ENCODE measurements around the gene RANBP10. TPM values are rescaled to one million over a fixed set of nuclear protein-coding genes. Genes with fewer than 3 reads are reported as not detected.

Gene RANBP10
- total and polyA plus RNA-seq, 9 of the 15 experiments (the other 6 are each of a cell fraction or from before 2014, with no cell fraction given), result 0.61 to 19.3 (median 5.9) TPM

GRCh38 chr16:67846320-67847063 is 40.1 kb upstream of the RANBP10 start, which contains the start of gene NUTF2 (continued):
- TF ChIP-seq, protein P1, sequence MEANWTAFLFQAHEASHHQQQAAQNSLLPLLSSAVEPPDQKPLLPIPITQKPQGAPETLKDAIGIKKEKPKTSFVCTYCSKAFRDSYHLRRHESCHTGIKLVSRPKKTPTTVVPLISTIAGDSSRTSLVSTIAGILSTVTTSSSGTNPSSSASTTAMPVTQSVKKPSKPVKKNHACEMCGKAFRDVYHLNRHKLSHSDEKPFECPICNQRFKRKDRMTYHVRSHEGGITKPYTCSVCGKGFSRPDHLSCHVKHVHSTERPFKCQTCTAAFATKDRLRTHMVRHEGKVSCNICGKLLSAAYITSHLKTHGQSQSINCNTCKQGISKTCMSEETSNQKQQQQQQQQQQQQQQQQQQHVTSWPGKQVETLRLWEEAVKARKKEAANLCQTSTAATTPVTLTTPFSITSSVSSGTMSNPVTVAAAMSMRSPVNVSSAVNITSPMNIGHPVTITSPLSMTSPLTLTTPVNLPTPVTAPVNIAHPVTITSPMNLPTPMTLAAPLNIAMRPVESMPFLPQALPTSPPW (CRISPR knock-in tag; IDR thresholded peaks at IDR 0.05), result peak; percentile 99
- TF ChIP-seq ZBTB40 (IDR thresholded peaks at IDR 0.05) (peak; percentile 71; the same call in 1 of the 2 replicates), ZBTB40 (CRISPR knock-in tag; IDR thresholded peaks at IDR 0.05) (no peak), ETV1 (tag; conservative IDR thresholded peaks at IDR 0.05; ENCODE audit: low read depth) (peak; percentile 85), WHSC1 (IDR thresholded peaks at IDR 0.05; ENCODE audit: low read length) (no peak), PHB2 (IDR thresholded peaks at IDR 0.05; ENCODE audit: low read depth) (no peak), POLR2H (tag; IDR thresholded peaks at IDR 0.05; ENCODE audit: low read depth) (peak; percentile 46; the same call in 1 of the 2 replicates), NCOR1 (IDR thresholded peaks at IDR 0.05) (no peak; the same call in 1 of the 2 replicates), TEAD1 (CRISPR knock-in tag; IDR thresholded peaks at IDR 0.05) (peak in 1 of 2 experiments; percentile 87; a peak in 2 of 4 replicates), ZNF764 (CRISPR knock-in tag; IDR thresholded peaks at IDR 0.05; ENCODE audit: low read depth) (no peak), POLR2A (conservative IDR thresholded peaks at IDR 0.05) (peak; percentile 72), HDAC1 (IDR thresholded peaks at IDR 0.05) (peak in 1 of 2 experiments; percentile 49; a peak in 2 of 4 replicates), CREM (IDR thresholded peaks at IDR 0.05; ENCODE audit: low read depth) (peak; percentile 87), ZNF57 (CRISPR knock-in tag; IDR thresholded peaks at IDR 0.05) (no peak), RAD51 (IDR thresholded peaks at IDR 0.05; ENCODE audit: borderline replicate concordance, low read depth) (no peak)
- TF ChIP-seq, protein P2, sequence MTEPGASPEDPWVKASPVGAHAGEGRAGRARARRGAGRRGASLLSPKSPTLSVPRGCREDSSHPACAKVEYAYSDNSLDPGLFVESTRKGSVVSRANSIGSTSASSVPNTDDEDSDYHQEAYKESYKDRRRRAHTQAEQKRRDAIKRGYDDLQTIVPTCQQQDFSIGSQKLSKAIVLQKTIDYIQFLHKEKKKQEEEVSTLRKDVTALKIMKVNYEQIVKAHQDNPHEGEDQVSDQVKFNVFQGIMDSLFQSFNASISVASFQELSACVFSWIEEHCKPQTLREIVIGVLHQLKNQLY (CRISPR knock-in tag; conservative IDR thresholded peaks at IDR 0.05), result no peak
